DMS79 treated with DMSO at 0.1 percent for 48 hours (cell line): ENCODE data around the gene ITGB8.
A peak's percentile ranks its signal among the peaks of the same experiment; 100 is the strongest.
"Not testable (repeated sequence)": the region's sequence is repeated elsewhere in the genome, so short reads cannot be mapped to it uniquely, and the experiment has no call there.

ENCODE experiments used
- DNase-seq: peaks from one replicate; lab custom pipeline; 2025; lab: John Stamatoyannopoulos, UW

Gene ITGB8

DNA sequence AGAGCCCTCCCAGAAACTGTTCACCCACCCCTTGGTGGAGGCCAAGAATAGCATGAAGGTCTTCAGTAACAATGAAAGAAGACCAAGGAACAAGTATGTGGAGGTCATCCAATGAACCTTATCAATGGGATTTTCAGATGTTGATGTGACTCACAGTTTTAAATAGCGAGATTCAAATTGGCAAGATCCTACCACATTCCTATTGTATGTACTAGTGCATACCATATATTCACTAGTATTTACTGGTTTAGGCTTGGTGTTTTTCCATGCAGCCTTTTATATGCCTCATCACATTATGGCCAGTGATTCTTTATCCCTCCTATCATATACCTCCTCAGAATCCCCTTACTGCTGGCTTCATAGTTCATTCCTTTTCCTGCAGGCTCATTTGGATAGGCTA lies 54.4 kb downstream of the ITGB8 start:
- DNase-seq, result no peak

GRCh38 chr7:20388084-20388483 lies 57.4 kb downstream of the ITGB8 start:
- DNase-seq, result no peak

DNA sequence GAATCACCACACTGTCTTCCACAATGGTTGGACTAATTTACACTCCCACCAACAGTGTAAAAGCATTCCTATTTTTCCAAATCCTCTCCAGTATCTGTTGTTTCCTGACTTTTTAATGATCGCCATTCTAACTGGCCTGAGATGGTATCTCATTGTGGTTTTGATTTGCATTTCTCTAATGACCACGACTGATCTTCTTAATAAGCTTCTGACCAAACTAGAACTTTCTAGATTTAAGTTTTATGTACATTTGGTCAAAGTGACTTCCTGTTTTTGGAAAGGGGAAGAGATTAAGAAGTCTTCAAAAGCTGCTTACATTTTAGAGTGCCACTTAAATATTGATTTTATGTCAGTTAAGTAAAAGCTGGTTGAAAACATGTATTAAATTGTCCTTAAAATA lies 58.5 kb downstream of the ITGB8 start:
- not testable (repeated sequence) for DNase-seq

DNA sequence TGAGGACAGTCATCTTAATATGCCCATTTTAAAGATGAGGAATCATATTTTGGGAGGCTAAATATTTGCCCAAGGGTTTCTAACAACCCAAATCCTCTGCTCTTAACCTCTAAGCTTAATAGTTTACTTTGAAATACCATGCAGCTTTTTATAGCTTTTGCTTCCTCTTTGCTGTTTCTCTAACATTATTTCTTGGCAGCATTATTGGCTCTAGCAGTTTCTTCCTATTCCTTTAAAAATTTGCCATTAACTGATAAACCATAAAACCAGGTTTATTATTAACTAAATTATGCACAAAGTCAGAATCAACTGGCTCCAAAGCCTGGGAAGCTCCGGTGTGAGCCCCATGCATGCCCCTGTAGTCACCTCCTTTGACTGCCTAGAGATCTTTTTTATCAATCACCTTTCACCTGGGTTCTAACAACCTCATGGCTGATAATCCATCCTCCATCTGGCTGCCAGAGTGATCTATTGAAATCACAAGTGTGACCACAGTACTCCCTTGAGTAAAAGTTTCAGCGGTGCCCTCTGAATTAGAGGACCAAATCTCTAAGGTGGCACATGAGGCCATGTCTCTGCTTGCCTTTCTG lies 62.4 kb downstream of the ITGB8 start:
- peak; percentile 46 for DNase-seq

DNA sequence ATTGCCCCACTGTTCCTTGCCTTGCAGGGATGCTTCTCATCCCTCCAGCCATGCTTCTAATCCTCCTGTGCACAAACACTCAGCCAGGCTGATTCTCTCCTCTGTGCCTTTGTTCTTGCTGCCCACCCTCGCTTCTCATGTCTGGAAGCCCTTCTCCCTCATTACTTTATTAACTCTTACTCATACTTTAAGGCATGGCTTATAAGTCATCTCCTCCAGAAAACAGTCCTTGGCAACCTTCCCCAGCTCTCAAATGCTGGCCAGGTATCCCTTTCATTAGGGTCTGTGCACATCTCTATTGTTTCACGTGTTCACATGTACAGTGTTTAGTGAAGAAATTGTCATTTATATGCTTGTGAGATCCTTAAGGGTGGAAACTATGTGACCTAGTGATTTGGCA lies 62.9 kb downstream of the ITGB8 start:
- DNase-seq, result no peak

DNA sequence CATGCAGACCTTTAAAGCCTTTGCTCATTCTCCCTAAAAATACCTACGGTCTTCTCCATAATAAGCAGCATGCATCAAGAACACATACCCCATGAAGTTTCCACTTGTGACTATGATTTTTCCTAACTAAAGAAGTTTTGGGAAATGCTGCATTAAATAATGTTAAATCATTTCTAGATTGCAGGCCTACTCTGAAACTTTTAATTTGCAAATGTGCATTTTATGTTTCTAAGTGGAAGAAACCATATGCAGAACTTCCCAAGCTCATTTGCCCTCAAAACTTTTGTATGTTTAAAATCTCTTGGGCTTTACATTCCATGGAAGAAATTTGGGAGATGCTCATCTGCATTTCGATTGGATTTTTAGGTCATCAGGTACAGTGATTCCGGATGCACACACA lies 63.6 kb downstream of the ITGB8 start:
- no peak for DNase-seq

- no peak for DNase-seq
These were observed 64.4 kb downstream of the ITGB8 start for GRCh38 chr7:20395104-20395503.

GRCh38 chr7:20395511-20395910 lies 64.8 kb downstream of the ITGB8 start:
- no peak for DNase-seq

DNA sequence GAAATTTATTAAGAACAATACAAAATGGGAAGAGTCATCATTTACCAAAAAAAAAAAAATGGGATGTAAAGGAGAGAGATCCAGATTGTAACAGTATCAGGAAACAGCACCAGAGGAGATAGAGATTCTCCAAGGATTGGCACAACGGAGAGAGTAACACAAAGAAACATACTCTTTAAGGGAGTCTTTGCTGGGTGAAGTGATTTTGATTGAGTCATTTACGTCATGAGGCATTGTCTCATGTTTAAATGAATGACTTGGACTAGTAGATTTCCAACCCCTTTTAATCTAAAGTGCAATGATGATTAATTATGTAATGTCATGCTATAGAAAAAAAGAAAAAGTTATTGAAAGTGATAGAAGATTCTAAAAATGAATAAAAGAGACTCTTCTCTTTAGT lies 68.8 kb downstream of the ITGB8 start:
- DNase-seq, result no peak

DNA sequence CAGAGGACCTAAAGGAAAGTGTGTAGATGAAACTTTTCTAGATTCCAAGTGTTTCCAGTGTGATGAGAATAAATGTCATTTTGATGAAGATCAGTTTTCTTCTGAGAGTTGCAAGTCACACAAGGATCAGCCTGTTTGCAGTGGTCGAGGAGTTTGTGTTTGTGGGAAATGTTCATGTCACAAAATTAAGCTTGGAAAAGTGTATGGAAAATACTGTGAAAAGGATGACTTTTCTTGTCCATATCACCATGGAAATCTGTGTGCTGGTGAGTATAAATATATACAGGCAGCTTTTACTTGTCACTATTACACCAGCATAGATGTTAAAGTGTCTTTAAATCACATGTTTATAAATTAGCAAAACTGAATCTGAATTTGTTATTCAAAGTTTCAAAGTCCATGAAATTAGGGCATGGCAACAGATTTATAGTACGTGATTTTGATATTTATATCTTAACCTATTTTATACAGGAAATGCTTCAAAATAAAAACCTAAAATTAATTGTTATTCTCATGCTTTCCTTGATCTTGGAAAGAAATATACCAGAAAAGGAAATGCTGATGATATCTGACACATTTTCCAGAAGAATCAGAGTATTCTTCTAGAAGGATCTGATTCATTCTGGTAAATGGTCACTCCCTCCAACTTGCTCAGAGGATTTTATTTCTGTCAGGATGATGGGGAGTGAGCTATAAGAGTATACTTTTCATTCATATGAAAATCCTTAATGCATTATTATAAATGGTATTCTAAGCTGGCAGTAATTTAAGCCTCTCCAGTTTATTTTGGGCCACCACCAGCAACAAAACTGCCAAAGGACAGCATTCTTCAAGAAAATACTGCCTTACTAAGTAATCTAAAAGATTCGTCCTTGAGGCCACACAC lies 71.4 kb downstream of the ITGB8 start:
- no peak for DNase-seq

DNA sequence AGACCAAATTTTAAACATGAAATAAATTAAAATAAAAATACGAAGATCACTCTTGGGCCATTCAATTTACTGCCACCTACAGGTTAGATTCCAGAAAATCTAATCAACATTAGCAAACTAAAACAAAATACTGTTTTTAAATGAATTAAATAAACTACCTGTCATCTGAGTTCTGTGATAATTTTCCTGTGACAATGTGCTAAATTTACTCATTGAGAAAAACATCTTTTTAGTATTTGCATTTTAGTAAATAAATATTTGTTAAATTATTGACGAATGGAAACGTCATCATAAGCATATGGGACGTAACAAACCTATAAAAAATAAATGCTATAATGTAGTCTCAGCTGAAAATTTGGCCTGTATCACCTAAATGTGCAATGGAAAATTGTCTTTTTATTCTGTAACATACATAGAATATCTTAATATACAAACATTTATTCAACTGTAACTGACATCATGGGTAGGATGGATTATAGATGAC lies 72.1 kb downstream of the ITGB8 start:
- no peak for DNase-seq

DNA sequence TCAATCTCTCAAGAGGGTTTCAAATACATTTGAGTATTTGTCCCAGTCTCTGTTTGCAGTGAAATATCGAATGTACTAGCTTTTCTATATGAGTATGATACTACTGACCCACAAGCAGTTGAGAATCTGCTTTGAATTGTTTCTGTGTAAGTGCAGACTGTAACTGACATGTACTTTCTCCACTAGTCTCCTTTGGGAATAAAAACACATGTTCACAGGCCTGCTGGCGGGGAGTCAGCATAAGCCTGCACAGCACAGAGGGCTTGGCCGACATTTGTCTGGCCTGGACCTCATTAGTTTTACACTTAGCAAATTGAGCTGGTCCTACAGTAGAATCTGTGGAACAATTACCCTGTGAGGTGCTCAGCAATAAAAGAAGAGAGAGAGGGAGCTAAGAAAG lies 72.6 kb downstream of the ITGB8 start:
- no peak for DNase-seq

DNA sequence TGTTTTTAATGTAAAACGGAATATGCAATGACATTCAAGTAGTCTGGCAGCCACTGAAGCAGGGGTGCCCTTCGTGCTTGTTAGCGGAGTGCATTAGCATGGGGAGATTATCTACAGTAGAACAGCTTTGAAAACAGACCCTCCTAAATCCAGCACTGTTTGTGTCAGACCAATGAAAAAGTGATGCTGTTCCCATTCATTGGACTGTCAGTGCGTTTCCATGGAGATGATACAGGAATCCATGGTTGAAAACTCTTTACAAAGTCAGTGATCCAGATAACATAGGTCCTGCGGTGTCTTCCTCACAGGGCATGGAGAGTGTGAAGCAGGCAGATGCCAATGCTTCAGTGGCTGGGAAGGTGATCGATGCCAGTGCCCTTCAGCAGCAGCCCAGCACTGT lies 73.6 kb downstream of the ITGB8 start:
- DNase-seq, result no peak

- DNase-seq, result peak; percentile 91
These were observed 77.1 kb downstream of the ITGB8 start for GRCh38 chr7:20407585-20408466.

- DNase-seq, result peak; percentile 36
These were observed 77.7 kb downstream of the ITGB8 start for GRCh38 chr7:20408467-20408826.

GRCh38 chr7:20409961-20410360 lies 79.3 kb downstream of the ITGB8 start:
- DNase-seq, result no peak

- DNase-seq, result no peak
These were observed 80.7 kb downstream of the ITGB8 start for GRCh38 chr7:20411372-20411771.

- DNase-seq, result no peak
These were observed 81.3 kb downstream of the ITGB8 start for GRCh38 chr7:20412032-20412431.

GRCh38 chr7:20417260-20417659 lies 86.6 kb downstream of the ITGB8 start:
- DNase-seq, result no peak

GRCh38 chr7:20417675-20418382 lies 87.1 kb downstream of the ITGB8 start:
- no peak for DNase-seq

DNA sequence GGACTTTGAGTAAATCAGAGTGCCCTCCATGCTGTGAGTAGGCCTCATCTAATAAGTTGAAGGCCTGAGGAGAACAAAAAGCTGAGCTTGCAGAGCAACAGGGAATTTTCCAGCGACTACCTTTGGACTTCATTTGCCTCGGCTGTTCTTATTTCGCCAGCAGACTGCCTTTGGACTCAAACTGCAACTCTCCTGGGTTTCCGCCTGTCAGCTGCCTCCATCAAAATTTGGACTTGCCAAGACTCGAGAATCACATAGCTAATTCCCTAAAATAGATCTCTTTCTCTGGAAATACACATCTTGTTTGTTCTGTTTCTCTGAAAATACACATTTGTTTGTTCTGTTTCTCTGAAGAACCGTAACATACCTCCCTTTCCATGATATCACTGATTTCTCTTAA lies 93.8 kb downstream of the ITGB8 start:
- no peak for DNase-seq

GRCh38 chr7:20430664-20431063 lies 100.0 kb downstream of the ITGB8 start:
- no peak for DNase-seq
